Testis (tissue), 2 donors: ENCODE data around the gene RUNDC3A.

Experiments
- CTCF ChIP-seq, 3 experiments: fragments of 450-650 bp in 2 of 3; fragments of 200-600 bp in 1 of 3; sonication (generic) in 1 of 3; IDR thresholded peaks; one replicate each; pipeline ENCODE4 v1.5.1; 2016 to 2019; ENCODE audit warnings: antibody characterized with exemption in 3 of 3, mild to moderate bottlenecking in 2 of 3, moderate library complexity in 1 of 3
- POLR2A ChIP-seq: fragments of 450-650 bp; IDR thresholded peaks from one replicate; pipeline ENCODE4 v1.6.1; 2017; ENCODE audit warnings: antibody characterized with exemption, mild to moderate bottlenecking, moderate library complexity

DNA sequence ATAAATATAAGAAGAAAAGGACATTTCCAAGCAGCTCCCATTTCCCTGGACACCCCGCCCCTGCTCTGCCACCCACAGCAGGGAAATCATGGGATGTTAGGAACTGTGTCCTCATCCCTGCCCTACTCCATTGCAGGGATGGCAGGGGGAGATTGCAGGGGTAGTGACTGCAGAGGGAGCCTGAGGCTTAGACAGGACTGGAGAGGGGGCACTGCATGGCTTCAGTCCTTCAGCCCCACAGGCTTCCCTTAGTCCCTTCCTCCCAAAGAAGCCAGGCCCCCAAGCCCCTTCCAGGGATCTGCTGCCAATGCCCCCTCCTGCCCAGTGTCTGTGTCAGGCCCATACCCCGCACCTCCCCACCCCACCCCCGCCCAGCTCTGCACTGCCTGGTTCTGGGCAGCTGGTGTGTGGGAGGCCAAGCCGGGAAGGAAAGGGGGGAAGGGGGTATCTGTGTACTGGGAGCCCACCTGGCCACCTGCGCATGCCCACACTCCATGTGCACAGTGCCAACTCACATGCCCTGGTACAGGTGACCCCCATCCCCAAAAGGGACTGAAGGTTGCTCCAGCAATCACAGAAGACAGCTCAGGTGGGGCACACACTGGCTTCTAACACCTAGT lies 3.3 kb downstream of the RUNDC3A start:
- TF ChIP-seq POLR2A (no peak), CTCF (IDR thresholded peaks at IDR 0.05) (no peak)
